Stimulated activated CD4-positive, alpha-beta T cell treated with anti-CD3 and anti-CD28 coated beads, Interleukin-15, amount 100 ng/mL, for 1 hour (primary cell): Measurements from ENCODE around the gene CACNA1C.

Experiments
- DNase-seq, 2 donors: peaks; one replicate each; pipeline ENCODE4 v3.0.0-alpha.2; 2020; ENCODE audit warnings: low read depth in 1 of 2, low spot score in 1 of 2

CACNA1C gene

DNA sequence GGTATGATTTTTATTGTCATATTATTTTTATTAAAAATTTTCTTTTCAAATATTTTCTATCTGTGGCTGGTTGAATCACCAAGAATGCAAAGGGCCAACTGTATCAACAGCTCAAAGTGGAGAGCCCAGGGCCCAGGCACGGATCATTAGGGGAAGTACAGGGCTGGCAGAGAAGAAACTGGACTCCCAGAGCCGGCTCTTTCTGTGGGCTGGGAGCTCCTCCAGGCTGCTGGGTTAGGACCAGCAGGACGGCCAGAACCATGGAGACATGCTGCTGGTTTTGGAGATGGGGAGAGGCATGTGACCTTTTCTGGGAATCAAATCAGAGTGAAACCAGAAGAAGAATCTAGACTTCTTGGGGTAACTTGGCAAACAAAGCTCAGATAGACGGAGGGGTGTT, 220.5 kb downstream of the CACNA1C start:
- DNase-seq, result no peak

DNA sequence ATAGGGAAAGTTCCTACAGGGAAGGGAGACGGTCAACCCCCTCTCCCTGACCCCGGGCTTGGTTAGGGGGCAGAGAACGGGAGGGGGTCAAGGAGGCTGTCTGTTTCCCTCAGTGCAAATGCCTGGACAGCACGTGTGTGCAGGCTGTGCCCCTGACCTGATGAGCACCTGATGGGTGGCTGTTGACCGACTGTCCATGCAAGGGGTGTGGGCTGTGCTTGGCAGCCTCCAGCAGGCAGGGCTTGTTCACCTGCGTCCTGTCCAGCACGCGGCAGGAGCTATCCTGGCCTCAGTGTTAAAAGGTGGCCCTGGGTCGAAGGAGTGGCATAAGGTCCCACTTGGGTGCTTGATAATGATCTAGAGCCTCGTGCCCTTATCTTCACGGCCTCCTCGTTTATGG, 221.0 kb downstream of the CACNA1C start:
- DNase-seq, result no peak

DNA sequence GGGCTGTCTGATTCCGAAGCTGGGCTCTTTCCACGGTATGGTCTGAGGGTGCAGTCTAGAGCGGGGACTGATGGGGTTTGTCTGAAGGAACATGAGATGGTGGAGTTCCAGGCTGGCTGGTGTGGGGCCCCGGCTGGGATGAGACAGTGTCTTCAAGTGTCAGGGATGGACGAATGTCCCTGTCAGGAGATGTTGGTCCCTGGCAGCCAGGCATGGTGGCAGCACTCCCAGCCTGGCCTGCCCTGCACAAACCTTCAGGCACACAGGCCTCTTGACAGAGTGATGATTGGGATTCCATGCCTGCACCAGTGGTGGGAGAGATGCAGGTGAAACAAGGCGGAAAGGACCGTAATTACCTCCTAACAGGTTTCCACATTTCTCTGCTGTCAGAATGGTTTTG, 221.9 kb downstream of the CACNA1C start:
- DNase-seq, result no peak

DNA sequence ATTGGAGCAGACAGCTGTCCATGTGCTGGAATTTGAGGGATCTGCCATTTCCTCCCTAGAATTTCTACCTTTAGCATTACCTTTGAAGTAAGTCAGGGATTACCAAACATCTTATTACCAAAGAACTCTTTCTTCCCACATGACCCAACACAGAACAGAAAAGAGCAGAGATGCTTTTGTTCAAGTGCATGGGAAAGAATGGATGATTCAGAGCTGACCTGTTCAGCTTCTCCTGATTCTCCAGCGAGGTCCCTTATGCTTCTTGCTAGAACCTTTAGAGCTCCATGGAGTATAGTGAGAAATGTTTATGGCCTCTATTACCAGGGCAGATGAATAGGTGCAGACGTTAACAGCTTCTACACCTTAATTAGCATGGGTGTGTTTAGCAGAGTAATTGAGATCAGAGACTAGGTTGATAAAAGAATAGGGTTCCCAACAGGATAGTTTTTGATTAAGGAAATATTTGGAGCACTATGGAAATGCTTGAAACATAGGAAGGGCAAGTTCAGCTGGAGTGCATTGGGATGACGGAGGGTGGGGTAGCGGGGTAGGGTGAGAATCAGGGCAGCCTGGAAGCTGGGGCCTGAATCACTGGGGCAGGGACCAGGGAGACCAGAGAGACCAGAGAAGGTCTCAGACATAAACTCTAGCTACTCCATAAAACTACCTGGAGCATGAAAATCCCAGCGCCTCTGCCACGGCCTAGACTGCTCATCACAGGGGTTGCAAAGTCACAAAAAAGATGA, 223.7 kb downstream of the CACNA1C start:
- DNase-seq, result no peak

DNA sequence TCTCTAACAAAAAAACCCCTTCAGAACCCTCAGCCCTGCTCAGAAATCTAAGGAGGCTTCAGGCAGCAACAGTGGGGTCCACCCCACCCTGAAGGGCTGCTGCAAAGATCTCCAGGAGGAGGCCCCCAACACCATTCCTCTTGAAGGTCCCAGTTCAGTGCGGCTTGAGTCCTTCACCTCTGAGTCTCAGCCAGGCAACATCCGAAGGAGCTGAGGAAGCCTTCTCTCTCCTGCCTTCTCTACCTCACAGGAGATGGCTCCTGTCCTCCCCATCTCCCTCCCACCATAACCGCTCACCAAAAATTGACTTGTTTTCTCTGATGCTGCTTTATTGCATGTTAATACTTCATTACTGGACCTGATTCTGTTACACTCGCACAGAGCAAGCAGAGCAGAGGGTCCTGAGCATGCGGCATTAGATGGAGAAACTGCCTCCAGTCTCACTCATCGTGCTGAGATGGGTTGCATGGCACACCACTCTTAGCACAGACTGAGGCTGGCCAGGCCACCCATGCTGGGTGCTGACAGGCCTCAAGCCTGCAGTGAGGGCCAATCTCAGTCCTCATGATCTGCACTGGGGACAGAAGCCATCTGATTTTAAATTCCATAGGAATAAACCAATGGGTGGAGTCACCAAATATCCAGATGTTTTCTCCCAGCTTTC, 224.8 kb downstream of the CACNA1C start:
- no peak for DNase-seq

DNA sequence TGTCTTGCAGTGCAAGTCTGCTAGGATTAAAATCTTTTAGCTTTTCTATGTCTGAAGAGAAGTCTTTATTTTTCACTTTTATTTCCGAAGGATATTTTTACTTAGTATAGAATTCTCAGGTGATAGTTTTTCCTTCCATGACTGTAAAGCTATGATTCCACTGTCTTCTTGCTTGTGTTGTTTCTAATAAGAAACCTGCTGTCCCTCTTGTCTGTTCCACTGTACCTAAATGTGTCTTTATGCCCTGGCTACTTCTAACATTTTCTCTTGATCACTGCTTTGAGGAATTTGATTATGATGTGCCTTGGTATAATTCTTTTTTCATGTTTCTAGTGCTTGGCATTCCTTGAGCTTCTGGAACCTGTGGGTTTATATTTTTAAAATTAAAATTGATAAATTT, 228.7 kb downstream of the CACNA1C start:
- no peak for DNase-seq

DNA sequence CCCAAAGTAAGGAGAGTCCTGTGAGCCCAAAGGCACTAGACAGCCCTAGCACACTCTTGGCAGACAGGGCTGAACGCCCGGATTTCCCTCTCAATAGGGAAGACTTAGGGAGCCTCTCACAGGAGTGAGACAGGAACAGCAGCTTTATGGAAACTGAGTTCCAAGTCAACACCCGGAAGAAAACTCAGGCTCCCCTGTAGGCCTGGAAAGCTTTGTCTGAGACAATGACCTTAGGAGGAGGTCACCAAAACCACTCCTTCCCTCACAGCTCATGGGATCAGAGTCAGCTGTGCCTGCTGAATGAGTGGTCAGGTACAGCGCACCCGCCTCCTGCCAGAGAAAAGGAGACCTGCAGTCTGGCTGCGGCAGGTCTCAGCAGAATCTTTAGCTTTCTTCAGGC, 229.5 kb downstream of the CACNA1C start:
- DNase-seq, result no peak

DNA sequence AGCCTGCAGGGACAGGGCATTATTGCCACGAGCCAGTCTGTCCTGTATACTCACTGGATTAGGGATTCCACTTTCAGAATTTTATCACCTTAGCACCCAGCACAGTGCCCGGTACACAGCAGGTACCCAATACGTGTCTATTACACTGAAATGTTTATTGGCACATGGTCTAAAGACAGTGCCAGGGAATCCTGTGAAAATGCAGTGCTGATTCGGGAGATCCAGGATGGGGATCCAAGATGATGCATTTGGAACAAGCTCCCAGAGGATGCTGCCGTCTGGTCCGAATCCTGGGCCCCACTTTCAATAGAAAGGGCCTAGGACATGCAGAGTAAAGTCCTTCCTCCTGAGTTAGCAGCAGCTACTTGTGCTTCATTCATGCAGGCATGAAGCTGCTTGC, 230.7 kb downstream of the CACNA1C start:
- no peak for DNase-seq

DNA sequence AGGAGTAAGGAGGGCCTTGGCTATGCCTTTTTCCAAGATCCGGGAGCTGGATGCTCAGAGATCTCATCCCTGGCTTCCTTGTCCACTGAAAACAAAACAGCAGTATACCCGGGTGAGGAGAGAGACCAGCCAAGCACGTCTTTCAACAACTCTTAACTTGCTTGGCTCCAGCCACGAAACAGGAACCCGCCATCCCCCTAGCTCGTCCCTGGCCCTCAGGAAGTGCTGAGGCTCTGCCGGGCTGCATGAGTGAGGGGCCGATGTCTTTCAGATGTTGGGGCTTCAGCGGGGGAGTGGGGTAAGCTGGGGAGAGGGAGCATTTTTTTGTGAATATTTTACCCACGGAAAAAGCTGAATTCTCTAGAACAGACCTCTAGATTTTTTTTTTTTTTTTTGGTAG, 231.1 kb downstream of the CACNA1C start:
- no peak for DNase-seq

DNA sequence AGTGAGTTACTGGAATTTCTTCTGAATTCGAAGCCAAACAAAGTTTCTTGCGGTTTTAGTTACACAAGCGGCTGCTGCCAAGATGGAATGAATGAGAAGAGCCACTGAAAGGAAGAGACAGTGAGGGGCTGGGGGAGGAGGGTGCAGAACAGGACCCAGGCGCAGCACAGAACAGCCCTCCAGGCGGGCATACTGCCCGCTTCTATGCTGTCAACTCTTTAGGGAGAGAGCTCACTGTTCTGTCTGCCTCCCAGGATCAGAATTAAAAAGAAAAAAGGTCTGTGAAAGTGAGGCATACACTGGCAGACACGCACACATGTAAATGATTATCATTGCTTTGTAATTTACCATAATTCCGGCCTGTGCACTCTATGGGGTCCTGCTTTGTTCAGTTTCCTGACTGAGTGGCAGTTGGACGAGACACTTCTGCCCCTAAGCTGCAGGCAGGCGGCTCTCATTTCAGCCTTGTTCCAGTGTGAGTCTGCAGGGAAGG, 231.6 kb downstream of the CACNA1C start:
- DNase-seq, result no peak

DNA sequence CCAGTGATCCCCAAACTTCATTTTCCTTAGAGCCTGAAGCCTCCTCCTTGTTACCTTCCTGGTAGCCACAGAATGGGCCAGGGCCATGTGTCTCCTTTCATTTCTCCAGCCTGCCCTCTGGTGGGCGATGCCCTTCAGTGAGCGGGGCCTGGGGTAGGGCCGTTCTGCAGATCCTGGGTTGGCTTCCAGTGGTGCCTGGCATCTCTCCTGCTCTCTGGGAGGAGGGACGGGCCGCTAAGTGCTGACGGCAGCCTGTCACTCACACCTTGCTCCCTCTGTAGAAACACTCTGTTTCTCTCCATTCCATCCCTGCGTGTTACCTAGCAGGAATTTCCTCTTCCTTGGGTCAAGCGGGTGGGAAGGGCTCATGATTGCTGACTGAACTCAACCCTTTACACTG, 232.1 kb downstream of the CACNA1C start:
- no peak for DNase-seq

DNA sequence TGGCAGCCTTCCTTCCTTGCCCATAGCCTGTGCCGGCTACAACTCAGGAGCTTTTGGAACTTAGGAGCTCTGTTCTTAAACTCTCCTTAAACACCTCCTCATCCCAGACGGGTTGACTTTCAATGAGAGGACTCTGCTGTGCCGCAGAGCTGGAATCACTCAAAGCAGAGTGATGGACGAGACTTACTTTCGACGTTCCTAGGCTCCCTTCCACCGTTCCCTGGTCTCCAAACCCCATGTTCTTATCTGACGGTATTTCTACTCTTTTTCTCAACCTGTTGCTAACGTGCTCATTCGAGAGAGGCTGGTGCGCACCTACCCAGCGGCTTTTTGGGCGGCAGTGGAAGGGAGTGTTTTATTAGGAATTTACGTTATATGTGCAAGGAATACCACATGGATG, 232.7 kb downstream of the CACNA1C start:
- no peak for DNase-seq

DNA sequence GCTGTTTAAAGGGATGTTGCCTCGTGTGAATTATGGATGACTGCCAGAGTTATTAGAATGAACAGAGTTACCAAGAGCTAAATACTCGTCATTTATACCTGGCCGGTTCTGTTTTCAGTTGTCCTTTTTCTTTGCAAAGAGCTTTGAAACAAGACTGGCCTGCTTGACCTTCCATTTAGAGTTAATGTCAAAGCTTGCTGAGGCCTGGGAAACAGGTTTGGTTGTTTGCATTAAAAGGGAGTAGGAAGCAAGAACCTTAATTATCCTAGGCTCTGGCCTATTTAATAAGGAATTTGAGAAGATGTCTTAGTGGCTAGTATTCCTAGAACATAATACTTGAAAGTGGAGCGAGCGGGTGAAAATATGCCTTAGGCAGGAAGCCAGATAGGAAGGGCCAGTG, 233.3 kb downstream of the CACNA1C start:
- no peak for DNase-seq

DNA sequence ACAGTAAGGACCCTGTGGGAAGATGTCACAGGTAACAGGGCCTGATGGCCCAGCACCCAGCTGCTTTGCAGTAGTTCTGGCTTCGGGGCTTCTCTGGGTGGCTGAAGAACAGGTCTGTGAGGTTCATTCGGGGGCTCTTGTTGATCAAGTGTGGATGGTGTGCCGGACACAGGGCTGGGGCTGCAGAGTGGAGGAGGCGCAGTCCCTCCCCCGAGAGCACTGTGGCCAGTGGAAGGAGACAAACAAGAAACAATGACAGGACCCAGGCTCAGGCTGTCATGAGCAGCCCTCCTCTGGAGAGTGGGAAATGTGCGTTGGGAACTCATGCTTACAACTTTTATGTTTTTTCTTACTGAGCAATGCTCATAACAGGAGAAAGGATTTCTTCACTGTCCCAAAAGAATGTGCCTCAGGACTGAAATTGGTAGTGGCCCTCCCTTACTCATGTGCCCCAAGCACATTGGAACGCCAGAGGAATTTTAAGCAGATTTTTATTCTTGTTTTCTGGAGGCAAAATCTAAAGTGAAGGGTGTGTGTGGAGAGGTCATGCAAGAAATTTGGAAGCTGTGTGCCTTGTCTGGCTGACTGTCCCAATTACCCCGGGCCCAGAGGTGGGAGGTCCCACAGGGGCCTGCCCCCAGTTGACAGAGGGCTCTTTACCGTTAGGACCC, 233.8 kb downstream of the CACNA1C start:
- no peak for DNase-seq

DNA sequence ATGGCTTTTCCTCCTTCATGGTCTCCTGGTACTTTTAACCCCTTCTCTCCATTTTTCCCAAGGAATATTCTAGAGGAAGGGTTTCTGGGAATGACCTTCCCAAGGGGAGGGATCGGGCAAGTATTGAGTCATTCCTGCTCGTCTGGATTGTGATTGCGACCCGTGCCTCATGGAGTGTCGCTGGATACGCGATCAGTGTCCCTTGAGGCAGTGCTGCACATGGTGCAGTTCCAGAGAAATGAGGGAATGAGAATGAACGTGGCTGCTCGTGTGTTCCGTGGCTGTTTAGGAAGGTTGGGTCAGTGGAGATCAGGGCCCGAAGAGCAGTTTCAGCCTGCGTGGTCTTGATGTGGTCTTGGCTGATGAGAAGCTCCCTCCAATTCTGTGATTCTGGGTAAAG, 234.4 kb downstream of the CACNA1C start:
- no peak for DNase-seq

DNA sequence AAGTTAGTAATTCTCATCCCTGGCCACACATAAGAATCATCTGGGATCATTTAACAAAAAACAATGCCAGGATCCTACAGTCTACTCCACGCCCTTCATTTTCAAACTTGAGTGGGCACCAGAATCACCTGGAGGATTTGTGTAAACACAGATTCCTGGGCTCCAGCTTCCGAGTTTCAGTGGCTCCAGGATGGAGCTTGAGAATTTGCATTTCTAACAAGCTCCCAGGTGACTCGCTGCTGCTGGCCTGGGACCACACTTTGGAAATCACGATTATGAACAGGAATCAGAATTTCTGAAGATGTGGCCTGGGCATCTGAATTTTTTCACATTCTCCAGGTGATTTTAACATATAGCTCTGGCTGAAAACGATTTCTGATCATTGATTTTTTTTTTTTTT, 234.8 kb downstream of the CACNA1C start:
- DNase-seq, result no peak

DNA sequence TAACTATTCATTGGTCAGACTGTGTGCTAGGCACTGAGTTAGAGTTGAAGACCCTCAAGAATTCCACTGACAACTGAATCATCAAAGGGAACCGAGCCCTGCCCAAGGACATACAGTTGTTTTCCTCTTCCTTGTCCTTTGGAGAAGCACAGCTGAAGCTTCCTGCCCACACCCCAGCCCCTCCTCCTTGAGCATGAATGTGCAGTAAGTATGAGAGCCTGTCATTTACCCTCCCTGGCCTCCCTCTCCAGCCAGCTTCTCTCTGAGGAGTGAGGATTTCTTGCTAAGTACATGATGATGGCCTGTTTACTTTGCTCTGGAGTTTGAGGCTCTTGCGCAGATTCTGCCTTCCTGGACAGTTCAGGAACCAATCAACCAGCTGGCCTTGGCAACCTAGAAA, 235.2 kb downstream of the CACNA1C start:
- no peak for DNase-seq

DNA sequence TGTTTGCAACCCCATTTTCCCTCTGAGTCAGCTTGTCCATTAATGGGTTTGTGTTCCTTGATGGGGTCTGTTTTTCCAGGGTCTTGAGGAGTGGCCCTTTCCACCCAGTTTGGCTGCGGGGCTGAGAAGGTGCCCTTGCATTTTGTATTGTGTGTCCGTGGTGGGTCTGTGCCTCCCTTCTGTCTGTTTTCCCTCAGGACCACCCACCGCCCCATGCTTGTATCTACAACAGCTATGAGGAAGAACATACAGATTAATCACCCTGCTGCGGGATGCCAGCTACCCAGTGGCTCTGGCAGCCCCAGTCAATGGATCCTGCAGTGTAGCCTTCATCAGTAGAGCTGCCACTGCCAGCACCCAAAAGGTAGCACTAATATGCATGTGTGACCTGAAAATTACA, 235.7 kb downstream of the CACNA1C start:
- DNase-seq, result no peak

DNA sequence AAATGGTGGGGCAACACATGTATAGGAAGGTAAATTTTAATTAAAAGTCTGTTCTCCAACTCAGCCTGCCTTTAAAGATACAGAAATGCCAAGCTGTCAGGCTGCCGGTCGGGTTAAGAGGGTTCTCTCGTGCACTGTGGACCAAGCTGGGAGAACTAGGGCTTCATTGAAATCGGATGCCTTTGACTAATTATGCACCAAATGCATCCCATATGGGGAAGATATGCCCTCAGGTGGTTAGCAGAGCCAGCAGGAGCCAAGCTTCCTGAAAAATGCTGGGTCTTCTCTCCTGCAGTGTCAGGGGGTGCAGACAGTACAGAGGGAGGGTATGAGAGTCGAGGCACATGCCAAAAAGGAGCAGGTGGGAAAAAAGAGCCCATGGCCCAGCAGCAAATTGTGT, 236.1 kb downstream of the CACNA1C start:
- DNase-seq, result no peak

DNA sequence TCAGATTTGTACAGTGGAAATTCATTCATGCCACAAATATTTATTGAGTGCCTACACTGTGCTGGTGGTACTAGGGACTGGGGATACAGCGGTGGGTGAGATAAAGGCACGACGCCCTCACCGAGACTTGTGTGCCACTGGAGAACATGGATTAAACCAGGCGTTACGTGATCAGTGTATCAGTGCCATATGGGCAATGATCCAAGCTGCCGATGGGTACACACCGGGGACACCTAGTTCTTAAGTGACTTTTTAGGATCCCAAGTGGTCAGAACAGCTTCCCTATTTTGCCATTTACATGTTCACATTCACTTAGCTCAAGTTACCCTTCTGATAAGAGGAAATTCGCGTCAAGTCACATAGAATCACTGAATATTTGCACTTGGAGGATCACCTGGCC, 236.7 kb downstream of the CACNA1C start:
- DNase-seq, result no peak

DNA sequence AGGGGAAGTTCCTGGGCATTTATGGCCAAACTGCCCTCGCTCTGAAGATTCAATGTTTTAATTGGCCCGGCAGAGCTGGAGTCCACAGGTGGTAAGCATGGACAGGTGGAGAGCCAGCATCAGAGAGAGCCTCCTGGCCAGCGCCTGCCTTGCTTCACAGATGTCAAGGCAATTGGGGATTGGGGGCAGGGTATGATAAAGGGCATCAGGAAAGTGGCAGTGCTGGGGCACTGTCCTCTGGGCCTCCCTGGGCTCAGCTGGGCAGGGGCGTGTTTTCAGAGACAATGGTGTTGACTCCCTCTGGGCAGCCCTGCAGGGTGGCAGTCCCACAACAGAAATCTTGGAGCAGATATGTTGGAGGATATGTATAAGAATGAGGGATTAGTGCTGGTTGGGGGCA, 237.3 kb downstream of the CACNA1C start:
- no peak for DNase-seq

DNA sequence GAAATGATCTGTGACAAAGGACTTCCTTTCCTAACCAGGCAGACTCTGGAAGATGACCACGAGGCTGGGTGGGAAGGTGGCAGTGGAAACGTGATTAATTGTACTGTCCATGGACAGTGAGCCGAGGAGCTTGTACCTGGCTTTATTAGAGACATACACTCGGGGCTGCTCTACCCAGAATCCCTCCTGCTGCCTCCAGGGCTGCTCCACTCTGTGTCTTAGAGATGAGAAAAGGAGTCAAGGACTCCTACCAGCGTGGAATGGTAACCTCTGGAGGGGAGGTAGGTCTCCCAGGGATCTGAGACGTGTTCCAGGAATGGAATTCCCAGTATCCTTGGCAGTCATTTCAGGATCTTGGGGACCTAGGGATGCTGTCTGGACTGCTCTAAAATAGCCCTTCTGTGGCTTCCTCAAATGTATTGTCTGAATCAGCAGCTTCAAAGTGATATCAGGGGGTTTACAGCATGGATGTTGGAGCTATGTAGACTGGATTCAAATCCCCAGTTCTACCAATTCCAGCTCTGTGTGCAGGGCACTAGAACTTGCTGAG, 237.8 kb downstream of the CACNA1C start:
- DNase-seq, result no peak
